Testis (tissue), 2 donors: ENCODE measurements around the gene HNF1A.

ENCODE experiments used
- POLR2A ChIP-seq: fragments of 450-650 bp; IDR thresholded peaks from one replicate; pipeline ENCODE4 v1.6.1; 2017; ENCODE audit warnings: antibody characterized with exemption, mild to moderate bottlenecking, moderate library complexity
- TF ChIP-seq, protein P1 (sequence below), 3 experiments: fragments of 450-650 bp in 2 of 3; fragments of 200-600 bp in 1 of 3; sonication (generic) in 1 of 3; IDR thresholded peaks; one replicate each; pipeline ENCODE4 v1.5.1; 2016 to 2019; ENCODE audit warnings: antibody characterized with exemption in 3 of 3, mild to moderate bottlenecking in 2 of 3, moderate library complexity in 1 of 3

DNA sequence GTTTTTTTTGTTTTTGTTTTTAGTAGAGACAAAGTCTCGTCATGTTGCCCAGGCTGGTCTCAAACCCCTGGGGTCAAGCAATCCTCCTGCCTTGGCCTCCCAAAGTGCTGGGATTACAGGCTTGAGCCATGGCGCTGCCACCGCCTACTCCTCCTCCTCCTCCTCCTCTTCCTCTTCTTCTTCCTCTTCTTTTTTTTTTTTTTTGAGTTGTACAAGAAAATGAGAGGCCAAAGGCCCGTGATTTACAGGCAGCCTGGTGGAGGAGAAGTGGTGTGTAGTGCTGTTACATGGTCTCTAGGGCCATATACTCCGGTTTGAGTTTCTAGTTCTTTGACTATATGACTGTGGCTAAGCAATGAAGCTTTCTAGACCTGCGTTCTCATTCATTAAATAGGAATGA lies 44.6 kb upstream of the HNF1A start:
- TF ChIP-seq, protein P1, sequence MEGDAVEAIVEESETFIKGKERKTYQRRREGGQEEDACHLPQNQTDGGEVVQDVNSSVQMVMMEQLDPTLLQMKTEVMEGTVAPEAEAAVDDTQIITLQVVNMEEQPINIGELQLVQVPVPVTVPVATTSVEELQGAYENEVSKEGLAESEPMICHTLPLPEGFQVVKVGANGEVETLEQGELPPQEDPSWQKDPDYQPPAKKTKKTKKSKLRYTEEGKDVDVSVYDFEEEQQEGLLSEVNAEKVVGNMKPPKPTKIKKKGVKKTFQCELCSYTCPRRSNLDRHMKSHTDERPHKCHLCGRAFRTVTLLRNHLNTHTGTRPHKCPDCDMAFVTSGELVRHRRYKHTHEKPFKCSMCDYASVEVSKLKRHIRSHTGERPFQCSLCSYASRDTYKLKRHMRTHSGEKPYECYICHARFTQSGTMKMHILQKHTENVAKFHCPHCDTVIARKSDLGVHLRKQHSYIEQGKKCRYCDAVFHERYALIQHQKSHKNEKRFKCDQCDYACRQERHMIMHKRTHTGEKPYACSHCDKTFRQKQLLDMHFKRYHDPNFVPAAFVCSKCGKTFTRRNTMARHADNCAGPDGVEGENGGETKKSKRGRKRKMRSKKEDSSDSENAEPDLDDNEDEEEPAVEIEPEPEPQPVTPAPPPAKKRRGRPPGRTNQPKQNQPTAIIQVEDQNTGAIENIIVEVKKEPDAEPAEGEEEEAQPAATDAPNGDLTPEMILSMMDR (IDR thresholded peaks at IDR 0.05), result no peak
- no peak for TF ChIP-seq POLR2A
